Fibroblast of lung (primary cell): ENCODE results near the gene USP37. TPM values are rescaled to one million over a fixed set of nuclear protein-coding genes. Genes with fewer than 3 reads are reported as not detected.

ENCODE experiments used
- DNase-seq, 2 donors: peaks; one replicate each; pipeline versions ENCODE4 v3.0.0 to v3.0.0-alpha.2; 2010; ENCODE audit warnings: low read depth in 2 of 2
- H2AFZ ChIP-seq: 2 replicates; pipeline ENCODE4 v1.5.1; 2012; ENCODE audit warnings: low read length, control low read depth, inconsistent platforms
- H3K27ac ChIP-seq: 2 replicates; pipeline ENCODE4 v1.5.1; 2011; ENCODE audit warnings: low read length, control low read depth; ENCODE audit not compliant: insufficient read depth
- H3K27me3 ChIP-seq: 2 replicates; pipeline ENCODE4 v1.5.1; 2011; ENCODE audit warnings: mild to moderate bottlenecking, low read length; ENCODE audit not compliant: control insufficient read depth, insufficient read depth
- H3K36me3 ChIP-seq: 2 replicates; pipeline ENCODE4 v1.5.1; 2011; ENCODE audit warnings: low read length; ENCODE audit not compliant: control insufficient read depth, insufficient read depth
- H3K4me1 ChIP-seq: 2 replicates; pipeline ENCODE4 v1.5.1; 2011; ENCODE audit warnings: low read length; ENCODE audit not compliant: control insufficient read depth, insufficient read depth; ENCODE audit errors: extremely low read depth
- H3K4me2 ChIP-seq: 2 replicates; pipeline ENCODE4 v1.5.1; 2011; ENCODE audit warnings: low read length, control low read depth; ENCODE audit not compliant: insufficient read depth; ENCODE audit errors: extremely low read depth
- H3K4me3 ChIP-seq, 4 experiments: fragments of 200-600 bp in 1 of 4; sonication (generic) in 1 of 4; replicated peaks in 1 of 4; 2 replicates each; pipeline ENCODE4 v1.5.1; 2011 to 2016; ENCODE audit warnings: low read length in 4 of 4, low read depth in 3 of 4, mild to moderate bottlenecking in 3 of 4, control low read depth in 2 of 4, inconsistent platforms in 1 of 4, mixed read lengths in 1 of 4; ENCODE audit not compliant: insufficient read depth in 1 of 4; ENCODE audit errors: control extremely low read depth in 1 of 4
- H3K79me2 ChIP-seq: 2 replicates; pipeline ENCODE4 v1.5.1; 2012; ENCODE audit warnings: mild to moderate bottlenecking, low read length, inconsistent platforms; ENCODE audit not compliant: control insufficient read depth, insufficient read depth
- H3K9ac ChIP-seq: 2 replicates; pipeline ENCODE4 v1.5.1; 2011; ENCODE audit warnings: mild to moderate bottlenecking, low read length, control low read depth; ENCODE audit not compliant: insufficient read depth
- H3K9me3 ChIP-seq: 2 replicates; pipeline ENCODE4 v1.5.1; 2012; ENCODE audit warnings: low read depth, low read length; ENCODE audit not compliant: control insufficient read depth, insufficient read depth
- H4K20me1 ChIP-seq: 2 replicates; pipeline ENCODE4 v1.5.1; 2011; ENCODE audit warnings: low read length; ENCODE audit not compliant: control insufficient read depth, insufficient read depth; ENCODE audit errors: extremely low read depth
- CTCF ChIP-seq, 2 donors: IDR thresholded peaks in 1 of 2; conservative IDR thresholded peaks in 1 of 2; 1 replicate in 1 of 2; 2 replicates in 1 of 2; pipeline ENCODE4 v1.5.1; 2011 to 2012; ENCODE audit warnings: low read length in 2 of 2, control low read depth in 1 of 2, inconsistent platforms in 1 of 2, low read depth in 1 of 2, mild to moderate bottlenecking in 1 of 2
- EZH2 ChIP-seq: IDR thresholded peaks from 2 replicates; pipeline ENCODE4 v1.5.1; 2012; ENCODE audit warnings: low read length, control low read depth, mild to moderate bottlenecking; ENCODE audit errors: missing control alignments
- polyA plus RNA-seq, 2 donors: library from polyadenylated mRNA; depleted of rRNA in 1 of 2; stranded (reverse) in 1 of 2; unstranded in 1 of 2; fragments of >200 nt; gene quantifications; 2 replicates each; pipeline ENCODE4 v1.2.1, GENCODE V29; 2011 to 2012; ENCODE audit warnings: missing spikeins in 1 of 2
- total RNA-seq: library from RNA; depleted of rRNA; stranded (reverse); fragments of >200 nt; gene quantifications from 2 replicates; pipeline ENCODE4 v1.2.1, GENCODE V29; 2014

USP37 gene
- total and polyA plus RNA-seq, 2 donors (not counting 1 experiment from before 2014, with no cell fraction given): 4.6 to 8.3 TPM

DNA sequence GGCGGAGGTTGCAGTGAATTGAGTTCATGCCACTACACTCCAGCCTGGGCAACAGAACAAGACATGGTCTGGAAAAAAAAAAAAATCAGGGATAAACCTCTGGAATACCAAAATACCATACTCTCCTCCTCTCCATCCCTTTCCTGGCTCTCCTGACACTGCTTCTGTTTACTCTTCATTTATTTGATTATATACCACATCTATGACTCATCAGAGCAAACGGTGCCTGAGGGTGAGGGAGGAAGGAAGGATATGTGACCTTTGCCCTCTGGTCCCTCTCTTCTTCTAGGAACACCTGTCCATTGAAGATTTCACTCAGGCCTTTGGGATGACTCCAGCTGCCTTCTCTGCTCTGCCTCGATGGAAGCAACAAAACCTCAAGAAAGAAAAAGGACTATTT is 119.2 kb downstream of the USP37 start:
- TF ChIP-seq CTCF (conservative IDR thresholded peaks at IDR 0.05 in 1 of 2, IDR thresholded peaks at IDR 0.05 in 1 of 2; ENCODE audit: low read depth in 1 of 2, low read length in 2 of 2) (no peak), EZH2 (no peak)
- H3K27me3 ChIP-seq: no peaks in the 10 kb centered on the region
- H3K9ac ChIP-seq: no peak overlapping the region
- H3K36me3 ChIP-seq: no peaks in the 10 kb centered on the region
- H4K20me1 ChIP-seq: no peaks in the 10 kb centered on the region
- peak; percentile 4 to 14 for DNase-seq
- no peak overlapping the region for H2AFZ ChIP-seq
- no peaks in the 10 kb centered on the region for H3K9me3 ChIP-seq
- no peaks in the 10 kb centered on the region for H3K79me2 ChIP-seq
- no peak overlapping the region for H3K27ac ChIP-seq
- H3K4me1 ChIP-seq: peaks cover 3% of the 10 kb centered on the region
- no peak overlapping the region for H3K4me2 ChIP-seq
- no peak overlapping the region for H3K4me3 ChIP-seq

DNA sequence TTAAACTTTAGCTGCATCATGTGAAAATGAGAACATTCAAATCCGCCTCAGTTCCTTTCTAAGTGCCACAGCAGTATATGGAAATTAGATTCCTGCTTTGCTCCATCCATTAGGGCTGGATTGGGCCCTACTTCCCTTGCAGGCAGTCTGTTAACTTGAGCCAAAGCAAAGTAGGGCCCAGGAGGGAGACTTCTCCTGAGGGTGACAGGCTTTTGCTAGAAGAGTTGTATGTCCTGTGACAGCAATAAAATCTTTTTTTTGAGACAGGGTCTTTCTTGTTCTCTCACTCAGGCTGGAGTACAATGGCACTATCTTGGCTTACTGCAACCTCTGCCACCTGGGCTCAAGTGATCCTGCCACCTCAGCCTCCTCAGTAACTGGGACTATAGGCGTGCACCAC is 121.1 kb downstream of the USP37 start:
- no peaks in the 10 kb centered on the region for H3K9me3 ChIP-seq
- no peaks in the 10 kb centered on the region for H3K27me3 ChIP-seq
- no peak overlapping the region for H3K4me3 ChIP-seq
- no peaks in the 10 kb centered on the region for H3K79me2 ChIP-seq
- no peak overlapping the region for H3K27ac ChIP-seq
- TF ChIP-seq CTCF (conservative IDR thresholded peaks at IDR 0.05 in 1 of 2, IDR thresholded peaks at IDR 0.05 in 1 of 2; ENCODE audit: low read depth in 1 of 2, low read length in 2 of 2): no peak
- TF ChIP-seq EZH2: no peak
- peaks cover 3% of the 10 kb centered on the region for H3K4me1 ChIP-seq
- DNase-seq: no peak
- no peak overlapping the region for H3K4me2 ChIP-seq
- no peaks in the 10 kb centered on the region for H4K20me1 ChIP-seq
- no peak overlapping the region for H3K9ac ChIP-seq
- no peaks in the 10 kb centered on the region for H3K36me3 ChIP-seq
- H2AFZ ChIP-seq: no peak overlapping the region

DNA sequence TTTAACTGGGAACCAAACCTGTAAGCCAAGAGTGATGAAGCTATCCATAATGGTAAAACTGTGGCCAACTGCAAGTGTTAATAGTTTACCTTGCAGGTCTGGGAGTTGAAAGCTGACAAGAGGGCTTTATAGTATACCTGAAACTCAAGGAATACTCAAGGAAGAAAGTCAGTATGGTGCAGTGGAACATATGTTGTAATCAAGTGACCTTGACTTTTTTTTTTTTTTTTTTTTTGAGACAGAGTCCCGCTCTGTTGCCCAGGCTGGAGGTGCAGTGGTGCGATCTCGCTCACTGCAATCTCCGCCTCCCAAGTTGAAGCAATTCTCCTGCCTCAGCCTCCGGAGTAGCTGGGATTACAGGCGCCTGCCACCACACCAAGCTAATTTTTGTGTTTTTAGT is 121.6 kb downstream of the USP37 start:
- no peak for TF ChIP-seq CTCF (conservative IDR thresholded peaks at IDR 0.05 in 1 of 2, IDR thresholded peaks at IDR 0.05 in 1 of 2; ENCODE audit: low read depth in 1 of 2, low read length in 2 of 2)
- no peak for TF ChIP-seq EZH2
- no peak overlapping the region for H3K4me3 ChIP-seq
- DNase-seq: no peak
- no peak overlapping the region for H3K27ac ChIP-seq
- H3K9me3 ChIP-seq: no peaks in the 10 kb centered on the region
- H3K27me3 ChIP-seq: no peaks in the 10 kb centered on the region
- H3K79me2 ChIP-seq: no peaks in the 10 kb centered on the region
- no peaks in the 10 kb centered on the region for H4K20me1 ChIP-seq
- H2AFZ ChIP-seq: no peak overlapping the region
- H3K36me3 ChIP-seq: no peaks in the 10 kb centered on the region
- H3K4me1 ChIP-seq: peaks cover 3% of the 10 kb centered on the region
- H3K9ac ChIP-seq: no peak overlapping the region
- H3K4me2 ChIP-seq: no peak overlapping the region
